ENCODE data around the gene RBFOX2. TPM values are rescaled to one million over a fixed set of nuclear protein-coding genes. Genes with fewer than 3 reads are reported as not detected.
"Not testable (repeated sequence)": the region's sequence is repeated elsewhere in the genome, so short reads cannot be mapped to it uniquely, and the experiment has no call there.

RBFOX2 gene, protein sequence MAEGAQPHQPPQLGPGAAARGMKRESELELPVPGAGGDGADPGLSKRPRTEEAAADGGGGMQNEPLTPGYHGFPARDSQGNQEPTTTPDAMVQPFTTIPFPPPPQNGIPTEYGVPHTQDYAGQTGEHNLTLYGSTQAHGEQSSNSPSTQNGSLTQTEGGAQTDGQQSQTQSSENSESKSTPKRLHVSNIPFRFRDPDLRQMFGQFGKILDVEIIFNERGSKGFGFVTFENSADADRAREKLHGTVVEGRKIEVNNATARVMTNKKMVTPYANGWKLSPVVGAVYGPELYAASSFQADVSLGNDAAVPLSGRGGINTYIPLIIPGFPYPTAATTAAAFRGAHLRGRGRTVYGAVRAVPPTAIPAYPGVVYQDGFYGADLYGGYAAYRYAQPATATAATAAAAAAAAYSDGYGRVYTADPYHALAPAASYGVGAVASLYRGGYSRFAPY
- 10 to 100 TPM; 39.4 to 80.0 (median 52.9) TPM for total RNA-seq

- H3K36me3 ChIP-seq = no peaks in the 10 kb centered on the region
- peak in 1 of 2 donors; percentile 43 for TF ChIP-seq POLR2A (IDR thresholded peaks at IDR 0.05)
- TF ChIP-seq, protein P1, sequence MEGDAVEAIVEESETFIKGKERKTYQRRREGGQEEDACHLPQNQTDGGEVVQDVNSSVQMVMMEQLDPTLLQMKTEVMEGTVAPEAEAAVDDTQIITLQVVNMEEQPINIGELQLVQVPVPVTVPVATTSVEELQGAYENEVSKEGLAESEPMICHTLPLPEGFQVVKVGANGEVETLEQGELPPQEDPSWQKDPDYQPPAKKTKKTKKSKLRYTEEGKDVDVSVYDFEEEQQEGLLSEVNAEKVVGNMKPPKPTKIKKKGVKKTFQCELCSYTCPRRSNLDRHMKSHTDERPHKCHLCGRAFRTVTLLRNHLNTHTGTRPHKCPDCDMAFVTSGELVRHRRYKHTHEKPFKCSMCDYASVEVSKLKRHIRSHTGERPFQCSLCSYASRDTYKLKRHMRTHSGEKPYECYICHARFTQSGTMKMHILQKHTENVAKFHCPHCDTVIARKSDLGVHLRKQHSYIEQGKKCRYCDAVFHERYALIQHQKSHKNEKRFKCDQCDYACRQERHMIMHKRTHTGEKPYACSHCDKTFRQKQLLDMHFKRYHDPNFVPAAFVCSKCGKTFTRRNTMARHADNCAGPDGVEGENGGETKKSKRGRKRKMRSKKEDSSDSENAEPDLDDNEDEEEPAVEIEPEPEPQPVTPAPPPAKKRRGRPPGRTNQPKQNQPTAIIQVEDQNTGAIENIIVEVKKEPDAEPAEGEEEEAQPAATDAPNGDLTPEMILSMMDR (IDR thresholded peaks at IDR 0.05) = no peak
- H3K4me1 ChIP-seq = peaks cover 0 to 18% (median 2%) of the 10 kb centered on the region in 4 donors
- H3K4me3 ChIP-seq = peak within 1 kb of the TSS; percentile 61 to 94 (median 64)
- peak; percentile 61 to 99 (median 96) for DNase-seq
- no peaks in the 10 kb centered on the region for H3K27me3 ChIP-seq
- H3K27ac ChIP-seq = peak within 1 kb of the TSS; percentile 66 to 97 (median 80)
- no peaks in the 10 kb centered on the region for H3K9me3 ChIP-seq
Measured at GRCh38 chr22:36028646-36029405, at the start of gene RBFOX2. Gene RBFOX2 (minus strand): TSS chr22:36028824. CDS start chr22:36028425, 399 bp downstream.

DNA sequence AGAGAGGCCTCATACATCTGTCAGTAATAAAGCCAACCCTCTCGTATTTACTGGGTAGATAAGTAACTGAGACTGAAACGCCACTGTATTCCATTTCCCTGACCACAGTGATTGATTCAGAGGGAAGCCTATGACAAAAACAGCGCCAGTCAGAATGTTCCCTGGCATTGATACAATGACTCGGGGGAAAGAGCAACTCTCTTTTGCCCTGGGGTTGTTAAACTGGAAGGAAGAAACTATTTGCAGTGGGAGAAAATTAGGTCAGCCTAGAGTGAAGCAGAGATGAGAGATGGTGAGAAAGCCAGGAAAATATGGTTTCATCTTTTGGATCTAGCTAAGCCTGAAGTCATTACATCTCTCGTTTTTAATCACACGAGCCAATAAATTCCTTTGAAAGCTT is 48.6 kb upstream of the RBFOX2 start:
- DNase-seq = no peak
- Histone ChIP-seq H3K4me1 (no peaks in the 10 kb centered on the region), H3K9me3 (no peaks in the 10 kb centered on the region), H3K36me3 (no peaks in the 10 kb centered on the region), H3K27ac (peak overlapping the region in 1 of 4 donors; percentile 31), H3K4me3 (no peak overlapping the region), H3K27me3 (no peaks in the 10 kb centered on the region)
- TF ChIP-seq, protein P1 (IDR thresholded peaks at IDR 0.05) = no peak
- TF ChIP-seq POLR2A (IDR thresholded peaks at IDR 0.05) = no peak

GRCh38 chr22:36075724-36076123 is 47.1 kb upstream of the RBFOX2 start:
- no peaks in the 10 kb centered on the region for H3K27me3 ChIP-seq
- DNase-seq = no peak
- no peaks in the 10 kb centered on the region for H3K9me3 ChIP-seq
- no peaks in the 10 kb centered on the region for H3K4me1 ChIP-seq
- H3K27ac ChIP-seq = no peak overlapping the region
- no peaks in the 10 kb centered on the region for H3K36me3 ChIP-seq
- TF ChIP-seq POLR2A (IDR thresholded peaks at IDR 0.05) = no peak
- TF ChIP-seq, protein P1 (IDR thresholded peaks at IDR 0.05) = no peak
- no peak overlapping the region for H3K4me3 ChIP-seq

GRCh38 chr22:36075230-36075629 is 46.6 kb upstream of the RBFOX2 start:
- H3K27ac ChIP-seq = no peak overlapping the region
- H3K36me3 ChIP-seq = no peaks in the 10 kb centered on the region
- H3K4me1 ChIP-seq = no peaks in the 10 kb centered on the region
- no peak overlapping the region for H3K4me3 ChIP-seq
- TF ChIP-seq, protein P1 (IDR thresholded peaks at IDR 0.05) = no peak
- no peak for TF ChIP-seq POLR2A (IDR thresholded peaks at IDR 0.05)
- H3K9me3 ChIP-seq = no peaks in the 10 kb centered on the region
- no peaks in the 10 kb centered on the region for H3K27me3 ChIP-seq
- DNase-seq = no peak

GRCh38 chr22:36073476-36073875 is 44.9 kb upstream of the RBFOX2 start:
- Histone ChIP-seq H3K4me3 (no peak overlapping the region), H3K27me3 (no peaks in the 10 kb centered on the region), H3K9me3 (no peaks in the 10 kb centered on the region), H3K36me3 (no peaks in the 10 kb centered on the region), H3K4me1 (no peaks in the 10 kb centered on the region), H3K27ac (no peak overlapping the region)
- TF ChIP-seq POLR2A (IDR thresholded peaks at IDR 0.05) = no peak
- TF ChIP-seq, protein P1 (IDR thresholded peaks at IDR 0.05) = no peak
- no peak for DNase-seq

GRCh38 chr22:36070645-36071044 is 42.0 kb upstream of the RBFOX2 start:
- not testable (repeated sequence) for H3K36me3 ChIP-seq, H3K27me3 ChIP-seq, H3K4me1 ChIP-seq, H3K9me3 ChIP-seq, DNase-seq, H3K4me3 ChIP-seq, H3K27ac ChIP-seq

Data from Peyer's patch (tissue), 4 donors.